H54 (cell line): ENCODE measurements around the gene HPRT1.
"Not testable (repeated sequence)": the region's sequence is repeated elsewhere in the genome, so short reads cannot be mapped to it uniquely, and the experiment has no call there.

Source experiments
- DNase-seq: peaks from one replicate; pipeline ENCODE4 v3.0.0; 2011; ENCODE audit warnings: low spot score, mixed read lengths; ENCODE audit not compliant: insufficient read length
- FAIRE-seq: peaks from 3 replicates; lab custom pipeline; 2011; peaks lifted over from hg19 to GRCh38; lab: Jason Lieb, UNC
- POLR2A ChIP-seq: IDR thresholded peaks from 2 replicates; pipeline ENCODE4 v1.6.1; 2011; ENCODE audit warnings: low read depth, mild to moderate bottlenecking, low read length

The HPRT1 gene

DNA sequence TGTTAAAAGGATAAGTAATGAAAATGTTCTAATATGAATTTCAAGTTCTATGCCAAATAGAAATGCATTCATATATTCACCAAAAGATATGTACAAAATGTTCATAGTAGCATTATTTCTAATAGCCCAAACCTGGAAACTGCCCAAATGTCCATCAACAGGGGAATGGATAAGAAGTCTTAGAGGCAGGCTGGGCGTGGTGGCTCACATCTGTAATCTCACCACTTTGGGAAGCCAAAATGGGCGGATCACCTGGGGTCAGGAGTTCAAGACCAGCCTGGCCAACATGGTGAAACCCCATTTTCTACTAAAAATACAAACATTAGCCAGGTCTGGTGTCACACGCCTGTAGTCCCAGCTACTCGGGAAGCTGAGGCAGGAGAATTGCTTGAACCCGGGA is 2.3 kb upstream of the HPRT1 start:
- FAIRE-seq (no peak), DNase-seq (no peak)
- no peak for TF ChIP-seq POLR2A

DNA sequence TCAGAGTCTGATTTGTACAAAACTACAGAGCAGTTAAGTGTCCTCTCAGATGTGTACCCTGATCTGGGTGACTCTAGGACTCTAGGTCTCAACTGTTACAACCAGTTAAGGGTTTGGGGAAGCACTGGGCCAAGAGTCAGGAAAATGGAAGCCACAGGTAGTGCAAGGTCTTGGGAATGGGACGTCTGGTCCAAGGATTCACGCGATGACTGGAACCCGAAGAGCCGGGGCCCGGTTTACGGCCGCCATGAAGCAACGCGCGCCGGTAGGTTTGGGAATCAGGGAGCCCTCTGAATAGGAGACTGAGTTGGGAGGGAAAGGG is 321 bp upstream of the HPRT1 start:
- FAIRE-seq = no peak
- DNase-seq = no peak

DNA sequence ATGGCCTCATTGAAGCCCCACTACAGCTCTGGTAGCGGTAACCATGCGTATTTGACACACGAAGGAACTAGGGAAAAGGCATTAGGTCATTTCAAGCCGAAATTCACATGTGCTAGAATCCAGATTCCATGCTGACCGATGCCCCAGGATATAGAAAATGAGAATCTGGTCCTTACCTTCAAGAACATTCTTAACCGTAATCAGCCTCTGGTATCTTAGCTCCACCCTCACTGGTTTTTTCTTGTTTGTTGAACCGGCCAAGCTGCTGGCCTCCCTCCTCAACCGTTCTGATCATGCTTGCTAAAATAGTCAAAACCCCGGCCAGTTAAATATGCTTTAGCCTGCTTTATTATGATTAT is 876 bp downstream of the HPRT1 start:
- DNase-seq = no peak
- TF ChIP-seq POLR2A = no peak
- FAIRE-seq = peak; percentile 81

More for the DNA sequence above, 321 bp upstream of the HPRT1 start:
- TF ChIP-seq POLR2A = no peak

DNA sequence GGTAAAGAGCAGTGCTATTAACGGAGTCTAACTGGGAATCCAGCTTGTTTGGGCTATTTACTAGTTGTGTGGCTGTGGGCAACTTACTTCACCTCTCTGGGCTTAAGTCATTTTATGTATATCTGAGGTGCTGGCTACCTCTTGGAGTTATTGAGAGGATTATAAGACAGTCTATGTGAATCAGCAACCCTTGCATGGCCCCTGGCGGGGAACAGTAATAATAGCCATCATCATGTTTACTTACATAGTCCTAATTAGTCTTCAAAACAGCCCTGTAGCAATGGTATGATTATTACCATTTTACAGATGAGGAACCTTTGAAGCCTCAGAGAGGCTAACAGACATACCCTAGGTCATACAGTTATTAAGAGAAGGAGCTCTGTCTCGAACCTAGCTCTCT is 1.5 kb downstream of the HPRT1 start:
- TF ChIP-seq POLR2A = no peak
- FAIRE-seq (no peak), DNase-seq (no peak)

DNA sequence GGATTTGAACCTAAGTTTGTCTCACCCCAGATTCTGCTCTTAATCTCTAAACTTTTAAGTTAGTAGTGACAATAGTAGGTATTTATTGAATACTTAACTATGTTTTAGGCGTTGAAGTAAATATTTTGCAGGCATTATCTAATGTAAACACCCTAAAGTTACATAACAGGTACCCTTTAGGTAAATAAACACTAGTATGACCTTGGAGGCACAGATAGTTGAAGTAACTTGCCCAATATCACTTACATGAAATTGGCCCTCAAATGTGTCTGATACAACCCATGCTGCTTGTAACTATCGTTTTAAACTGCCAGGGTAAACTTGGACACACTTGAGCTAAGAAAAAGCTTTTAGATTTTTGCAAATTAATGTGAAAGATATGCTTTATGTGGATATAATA is 3.0 kb downstream of the HPRT1 start:
- no peak for FAIRE-seq
- DNase-seq = no peak

DNA sequence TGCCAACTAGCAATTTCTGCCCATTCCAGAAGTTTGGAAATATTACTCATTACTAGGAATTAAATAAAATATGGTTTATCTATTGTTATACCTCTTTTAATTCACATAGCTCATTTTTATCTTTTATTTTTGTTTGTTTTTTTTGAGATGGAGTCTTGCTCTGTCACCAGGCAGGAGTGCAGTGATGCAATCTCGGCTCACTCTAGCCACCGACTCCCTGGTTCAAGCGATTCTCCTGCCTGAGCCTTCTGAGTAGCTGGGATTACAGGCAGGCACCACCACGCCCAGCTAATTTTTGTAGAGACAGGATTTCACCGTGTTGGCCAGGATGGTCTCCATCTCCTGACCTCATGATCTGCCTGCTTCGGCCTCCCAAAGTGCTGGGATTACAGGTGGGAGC is 4.5 kb downstream of the HPRT1 start:
- DNase-seq, FAIRE-seq: not testable (repeated sequence)

More for the DNA sequence above, 3.0 kb downstream of the HPRT1 start:
- TF ChIP-seq POLR2A = no peak

DNA sequence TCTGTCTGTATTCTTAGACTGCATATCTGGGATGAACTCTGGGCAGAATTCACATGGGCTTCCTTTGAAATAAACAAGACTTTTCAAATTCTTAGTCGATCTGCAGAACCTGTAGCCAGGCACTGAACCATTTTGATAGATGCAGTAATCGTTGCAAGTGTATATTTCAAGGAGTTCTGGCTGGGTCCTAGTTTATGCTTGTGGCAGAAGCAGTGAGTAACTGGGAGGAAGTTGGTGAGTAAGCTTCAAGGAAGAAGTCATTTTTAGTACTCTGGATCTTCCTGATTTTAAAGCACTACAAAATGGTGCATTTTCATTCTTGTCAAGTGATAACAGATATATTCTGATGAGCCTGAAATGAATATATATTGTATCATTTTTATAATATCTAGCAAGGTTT is 9.5 kb downstream of the HPRT1 start:
- no peak for TF ChIP-seq POLR2A
- DNase-seq (peak; percentile 13), FAIRE-seq (peak; percentile 93)

DNA sequence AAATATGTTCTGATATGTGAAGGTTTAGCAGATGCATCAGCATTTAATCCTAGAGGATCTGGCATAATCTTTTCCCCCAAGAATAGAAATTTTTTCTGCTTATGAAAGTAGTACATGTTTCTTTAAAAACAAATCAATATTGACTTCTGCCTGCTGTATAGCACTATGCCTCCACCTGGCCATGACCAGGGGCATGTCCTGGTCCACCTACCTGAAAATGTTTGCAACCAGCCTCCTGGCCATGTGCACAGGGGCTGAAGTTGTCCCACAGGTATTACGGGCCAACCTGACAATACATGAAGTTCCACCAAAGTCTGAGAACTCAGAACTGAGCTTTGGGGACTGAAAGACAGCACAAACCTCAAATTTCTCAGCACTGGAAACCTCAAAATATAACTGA is 10.0 kb downstream of the HPRT1 start:
- FAIRE-seq (no peak), DNase-seq (no peak)
- TF ChIP-seq POLR2A = no peak

DNA sequence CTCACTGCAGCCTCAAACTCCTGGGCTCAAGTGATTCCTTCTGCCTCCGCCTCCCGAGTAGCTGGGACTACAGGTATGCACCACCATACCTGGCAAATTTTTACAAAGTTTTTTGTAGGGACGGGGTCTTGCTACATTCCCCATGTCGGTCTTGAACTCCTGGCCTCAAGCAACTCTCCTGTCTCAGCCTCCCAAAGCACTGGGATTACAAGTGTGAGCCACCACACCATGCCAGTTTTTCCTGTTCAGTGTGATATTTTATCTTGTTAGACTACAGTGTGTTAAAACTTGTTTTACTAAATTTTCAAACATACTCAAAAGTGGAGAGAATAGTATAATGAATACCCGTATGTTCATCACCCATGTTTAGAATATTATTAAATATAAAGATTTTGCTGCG is 12.1 kb downstream of the HPRT1 start:
- FAIRE-seq (no peak), DNase-seq (no peak)
- no peak for TF ChIP-seq POLR2A

DNA sequence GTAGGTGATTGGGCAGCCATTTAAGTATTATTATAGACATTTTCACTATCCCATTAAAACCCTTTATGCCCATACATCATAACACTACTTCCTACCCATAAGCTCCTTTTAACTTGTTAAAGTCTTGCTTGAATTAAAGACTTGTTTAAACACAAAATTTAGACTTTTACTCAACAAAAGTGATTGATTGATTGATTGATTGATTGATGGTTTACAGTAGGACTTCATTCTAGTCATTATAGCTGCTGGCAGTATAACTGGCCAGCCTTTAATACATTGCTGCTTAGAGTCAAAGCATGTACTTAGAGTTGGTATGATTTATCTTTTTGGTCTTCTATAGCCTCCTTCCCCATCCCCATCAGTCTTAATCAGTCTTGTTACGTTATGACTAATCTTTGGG is 16.3 kb downstream of the HPRT1 start:
- DNase-seq (no peak), FAIRE-seq (no peak)
- TF ChIP-seq POLR2A = no peak

DNA sequence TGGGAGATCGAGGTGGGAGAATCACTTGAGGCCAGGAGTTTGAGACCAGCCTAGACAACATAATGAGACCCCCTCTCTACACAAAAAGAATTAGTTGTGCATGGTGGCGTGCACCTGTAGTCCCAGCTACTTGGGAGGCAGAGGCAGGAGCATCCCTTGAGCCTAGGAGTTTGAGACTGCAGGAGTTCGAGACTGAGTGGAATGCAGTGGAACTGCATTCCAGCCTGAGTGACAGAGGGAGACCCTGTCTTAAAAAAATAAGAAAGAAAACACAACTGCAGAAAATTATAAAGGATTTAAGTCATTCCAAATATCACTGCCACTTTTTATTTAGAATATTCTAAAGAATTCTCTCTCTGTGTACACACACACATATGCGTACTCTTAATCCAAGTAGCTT is 18.4 kb downstream of the HPRT1 start:
- no peak for TF ChIP-seq POLR2A
- FAIRE-seq (no peak), DNase-seq (no peak)

DNA sequence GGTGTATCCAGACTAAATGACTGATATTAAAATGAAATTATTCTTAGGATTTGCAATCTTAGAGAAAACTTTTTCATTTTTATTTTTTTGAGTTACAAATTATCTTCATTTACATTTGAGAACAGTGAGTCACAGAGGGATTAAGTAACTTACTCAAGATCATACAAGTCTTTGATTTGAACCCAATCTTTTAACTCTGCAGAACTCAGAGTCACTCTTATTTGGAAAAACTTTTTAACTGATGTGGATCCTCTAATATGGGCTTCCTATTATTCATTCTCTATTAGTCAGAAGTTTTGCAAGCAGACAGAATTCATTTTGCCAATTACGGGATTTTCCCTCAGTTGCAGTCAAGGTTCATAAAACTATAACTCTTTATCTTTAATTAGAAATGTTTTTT is 20.1 kb downstream of the HPRT1 start:
- TF ChIP-seq POLR2A = no peak
- FAIRE-seq (no peak), DNase-seq (no peak)

DNA sequence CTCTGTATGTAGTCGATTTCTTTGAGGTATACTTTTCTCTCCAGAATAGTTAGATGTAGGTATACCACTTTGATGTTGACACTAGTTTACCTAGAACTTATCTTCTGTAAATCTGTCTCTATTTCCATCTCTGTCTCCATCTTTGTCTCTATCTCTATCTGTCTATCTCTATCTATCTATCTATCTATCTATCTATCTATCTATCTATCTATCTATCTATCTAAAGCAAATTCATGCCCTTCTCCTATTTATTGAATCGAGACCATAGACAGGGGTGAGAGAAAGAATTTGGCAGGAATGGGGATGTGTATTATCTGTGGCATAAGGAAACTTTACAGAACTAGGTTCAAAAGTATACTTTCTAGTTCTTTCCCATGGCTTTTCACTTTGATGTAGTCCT is 21.4 kb downstream of the HPRT1 start:
- FAIRE-seq (no peak), DNase-seq (no peak)
- TF ChIP-seq POLR2A = no peak

DNA sequence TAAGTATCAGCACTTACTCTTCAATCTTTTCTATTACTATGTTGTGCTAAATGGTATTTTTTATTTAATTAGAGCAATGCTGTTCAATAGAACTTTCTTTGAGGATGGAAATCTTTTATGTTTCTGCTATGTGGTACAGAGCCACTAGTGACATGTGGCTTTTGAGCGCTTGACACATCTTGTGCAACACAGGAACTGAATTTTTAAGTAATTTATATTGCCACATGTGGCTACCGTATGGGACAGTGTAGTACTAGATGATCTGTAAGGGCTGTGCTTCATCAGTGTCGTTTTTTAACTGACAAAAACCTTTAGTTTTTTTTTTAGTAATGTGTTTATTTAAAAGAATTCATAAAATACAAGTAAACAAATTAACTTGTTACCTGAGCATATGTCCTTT is 22.4 kb downstream of the HPRT1 start:
- DNase-seq = no peak
- no peak for TF ChIP-seq POLR2A
- FAIRE-seq = no peak

DNA sequence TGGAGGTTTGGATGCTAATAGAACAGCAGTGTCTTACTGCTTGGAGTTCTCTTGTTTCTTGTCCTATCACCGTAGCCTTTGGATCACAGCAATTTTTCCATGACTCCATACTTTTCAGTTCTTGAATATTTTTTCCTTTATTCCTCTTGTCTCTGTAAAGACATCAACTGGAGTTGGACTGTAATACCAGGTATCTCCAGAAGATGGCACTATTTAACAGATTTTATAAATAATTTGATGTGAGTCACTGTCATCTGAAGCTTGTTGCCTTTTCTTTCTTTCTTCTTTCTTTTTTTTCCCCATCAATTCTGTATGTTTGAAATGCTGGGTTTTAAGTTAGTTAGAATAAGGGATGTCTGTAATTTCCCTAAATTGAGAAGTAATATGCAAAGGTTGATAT is 24.1 kb downstream of the HPRT1 start:
- TF ChIP-seq POLR2A = no peak
- FAIRE-seq (no peak), DNase-seq (no peak)

DNA sequence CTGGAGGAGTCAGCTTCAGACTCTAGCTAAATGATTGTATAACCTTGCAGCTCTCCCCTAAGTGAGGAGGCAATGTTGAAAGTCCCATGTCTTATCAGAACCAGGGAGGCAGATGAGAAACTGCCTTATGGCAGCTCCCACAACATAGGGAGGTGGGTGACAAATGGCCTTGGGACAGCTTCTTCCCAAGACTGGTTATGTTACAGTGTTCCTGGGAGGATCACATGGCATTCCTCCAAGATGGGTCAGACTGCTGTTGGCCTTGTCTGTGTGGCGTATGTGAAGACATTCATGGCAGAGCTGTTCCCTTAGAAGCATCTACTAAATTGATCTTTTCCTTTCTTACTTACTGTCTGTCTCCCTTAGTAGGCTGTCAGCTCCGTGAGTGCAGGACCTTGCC is 42.0 kb downstream of the HPRT1 start:
- no peak for FAIRE-seq
- DNase-seq = no peak
- TF ChIP-seq POLR2A = no peak
